OCI-LY7 (cell line): ENCODE measurements around the gene KCNA1.

ENCODE experiments used
- EZH2phosphoT487 ChIP-seq: fragments of 200-600 bp; sonication (generic); IDR thresholded peaks from 2 replicates; pipeline ENCODE4 v1.6.1; 2018; ENCODE audit warnings: low read depth, borderline replicate concordance, mild to moderate bottlenecking, mixed run types, antibody characterized with exemption, low read length, moderate library complexity, mixed read lengths
- TF ChIP-seq, protein P1 (sequence below): fragments of 200-600 bp; sonication (generic); conservative IDR thresholded peaks from 2 replicates; pipeline ENCODE4 v1.5.1; 2014; ENCODE audit warnings: mild to moderate bottlenecking, antibody characterized with exemption, low read length, moderate library complexity, mixed read lengths

DNA sequence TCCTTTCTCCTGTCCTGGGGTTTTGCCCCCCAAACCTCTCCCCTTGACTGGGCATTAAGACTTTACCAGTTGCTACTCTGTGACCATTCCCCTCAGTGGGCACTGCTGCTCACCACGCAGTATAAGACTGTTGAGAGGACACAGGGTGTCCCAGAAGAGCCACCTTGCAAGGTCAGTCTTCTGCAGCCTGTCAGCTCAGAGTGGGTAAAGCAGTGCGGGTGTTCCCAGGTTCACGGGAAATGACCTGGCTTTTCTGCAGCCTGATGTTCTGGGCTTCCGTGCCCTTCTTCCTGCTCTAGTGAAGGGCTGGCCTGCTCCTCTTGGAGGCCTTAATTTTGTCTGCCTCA is 34.2 kb downstream of the KCNA1 start:
- TF ChIP-seq, protein P1, sequence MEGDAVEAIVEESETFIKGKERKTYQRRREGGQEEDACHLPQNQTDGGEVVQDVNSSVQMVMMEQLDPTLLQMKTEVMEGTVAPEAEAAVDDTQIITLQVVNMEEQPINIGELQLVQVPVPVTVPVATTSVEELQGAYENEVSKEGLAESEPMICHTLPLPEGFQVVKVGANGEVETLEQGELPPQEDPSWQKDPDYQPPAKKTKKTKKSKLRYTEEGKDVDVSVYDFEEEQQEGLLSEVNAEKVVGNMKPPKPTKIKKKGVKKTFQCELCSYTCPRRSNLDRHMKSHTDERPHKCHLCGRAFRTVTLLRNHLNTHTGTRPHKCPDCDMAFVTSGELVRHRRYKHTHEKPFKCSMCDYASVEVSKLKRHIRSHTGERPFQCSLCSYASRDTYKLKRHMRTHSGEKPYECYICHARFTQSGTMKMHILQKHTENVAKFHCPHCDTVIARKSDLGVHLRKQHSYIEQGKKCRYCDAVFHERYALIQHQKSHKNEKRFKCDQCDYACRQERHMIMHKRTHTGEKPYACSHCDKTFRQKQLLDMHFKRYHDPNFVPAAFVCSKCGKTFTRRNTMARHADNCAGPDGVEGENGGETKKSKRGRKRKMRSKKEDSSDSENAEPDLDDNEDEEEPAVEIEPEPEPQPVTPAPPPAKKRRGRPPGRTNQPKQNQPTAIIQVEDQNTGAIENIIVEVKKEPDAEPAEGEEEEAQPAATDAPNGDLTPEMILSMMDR, result no peak
- TF ChIP-seq EZH2phosphoT487, result no peak
